Measurements from ENCODE around the gene COL4A6.

GRCh38 chrX:108224727-108225621 lies 213.2 kb downstream of the COL4A6 start:
- peak; percentile 76 for TF ChIP-seq CTCF (conservative IDR thresholded peaks at IDR 0.05)
- TF ChIP-seq ZFX (IDR thresholded peaks at IDR 0.05) = no peak

All from C4-2B (cell line).